Glomerular endothelial cell (primary cell): Measurements from ENCODE around the gene CRYGD. TPM values are rescaled to one million over a fixed set of nuclear protein-coding genes. Genes with fewer than 3 reads are reported as not detected.
"Not testable (repeated sequence)": the region's sequence is repeated elsewhere in the genome, so short reads cannot be mapped to it uniquely, and the experiment has no call there.

Experiments used
- DNase-seq: peaks from one replicate; pipeline ENCODE4 v3.0.0-alpha.2; 2011; ENCODE audit warnings: low read depth, low spot score; ENCODE audit errors: extremely low read depth
- total RNA-seq: library from RNA; depleted of rRNA; stranded (reverse); fragments of >200 nt; gene quantifications from 2 replicates; pipeline ENCODE4 v1.2.3, GENCODE V29; 2015

Gene CRYGD
- total RNA-seq: not detected in 2 replicates

GRCh38 chr2:208124013-208124715 lies at the start of gene CRYGD:
TSS of gene CRYGD (minus strand) at chr2:208124524. CDS start at chr2:208124473, 51 bp downstream.
- DNase-seq: not testable (repeated sequence)

DNA sequence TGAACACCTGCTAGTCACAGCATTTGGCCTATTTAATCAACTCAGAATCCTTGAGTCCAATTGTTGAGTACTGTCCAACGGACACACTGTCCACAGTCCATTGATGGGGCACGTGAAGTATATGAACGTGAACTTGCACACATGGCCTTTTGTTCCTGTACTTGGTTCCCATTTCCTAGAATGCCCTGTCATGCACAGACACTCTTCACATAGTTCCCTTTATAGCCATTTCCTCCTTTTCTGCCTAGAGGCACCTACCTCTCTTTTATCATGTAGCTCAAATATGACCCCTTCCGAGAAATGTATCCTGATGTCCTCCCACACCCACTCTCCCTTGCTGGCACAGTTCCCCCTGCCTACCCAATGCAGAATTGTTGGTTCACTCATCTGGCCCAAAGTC lies 47.8 kb upstream of the CRYGD start:
- no peak for DNase-seq

- no peak for DNase-seq
Measured at GRCh38 chr2:208164951-208165755, 40.8 kb upstream of the CRYGD start.

DNA sequence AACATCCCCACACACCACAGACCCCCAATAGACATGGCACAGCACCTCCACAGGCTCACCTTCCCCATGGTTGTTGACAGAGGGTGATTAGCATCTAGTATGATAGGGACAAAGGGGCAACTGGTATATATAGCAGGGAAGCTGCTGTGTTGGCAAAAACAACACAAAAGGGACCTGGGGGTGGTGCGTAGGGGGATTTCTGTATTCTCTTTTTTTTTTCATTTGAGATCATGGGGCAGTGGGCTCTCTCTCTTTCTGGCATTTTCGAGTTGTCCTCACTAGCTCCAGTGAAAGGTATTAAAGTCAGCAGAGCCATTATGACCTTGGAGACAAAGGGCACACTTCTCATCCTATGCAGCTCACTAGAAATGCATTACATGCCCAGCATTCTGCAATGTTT lies 39.2 kb upstream of the CRYGD start, which contains the start of gene CRYGA:
Gene CRYGA, minus strand, starts transcription at position 101 of the 400 bp plus-strand sequence. Its CDS starts 33 bp downstream, at position 68.
- no peak for DNase-seq

- no peak for DNase-seq
Measured at GRCh38 chr2:208156439-208156838, 32.1 kb upstream of the CRYGD start.

GRCh38 chr2:208153156-208153555 lies 28.8 kb upstream of the CRYGD start:
- DNase-seq: no peak

- DNase-seq: no peak
Measured at GRCh38 chr2:208150956-208151355, 26.6 kb upstream of the CRYGD start.

- DNase-seq: no peak
Measured at GRCh38 chr2:208150094-208150493, 25.8 kb upstream of the CRYGD start.

DNA sequence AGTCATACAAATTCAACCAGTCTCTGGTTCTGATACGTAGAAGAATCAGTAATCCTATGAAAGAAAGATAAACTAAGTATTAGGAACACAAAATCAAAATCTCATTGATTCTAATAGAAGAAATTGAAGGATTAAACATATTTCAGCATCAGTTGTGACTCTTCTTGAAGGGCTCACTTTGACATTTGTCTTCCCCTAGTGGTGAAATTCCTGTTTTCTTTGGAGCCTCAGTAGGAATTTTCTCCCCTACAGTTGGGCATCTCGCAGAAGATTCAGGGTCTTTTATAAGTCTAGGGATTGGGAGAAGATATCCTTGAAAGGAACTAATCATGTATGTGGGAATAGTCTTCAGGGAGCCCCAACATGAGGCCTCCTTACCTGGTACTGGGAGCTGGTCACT lies 24.5 kb upstream of the CRYGD start:
- no peak for DNase-seq

DNA sequence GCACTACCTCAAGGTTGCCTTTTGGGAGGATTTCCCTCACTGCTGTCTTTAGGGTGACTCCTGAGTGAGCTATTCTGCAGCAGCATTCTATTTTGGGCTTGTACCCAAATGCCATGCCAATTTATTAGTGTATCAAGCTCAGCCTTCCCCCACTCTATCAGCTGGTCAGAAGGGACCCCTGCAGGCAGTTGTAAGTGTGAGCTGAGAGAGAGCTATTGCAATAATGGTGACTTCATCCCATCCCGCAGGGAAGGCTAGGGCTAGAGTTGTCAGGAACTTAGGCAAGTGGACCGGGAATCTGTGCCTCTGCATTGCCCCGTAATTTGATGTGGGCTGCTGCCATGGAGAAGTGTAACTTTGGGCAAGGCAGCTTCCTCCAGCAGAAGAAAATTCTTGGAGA lies 23.4 kb upstream of the CRYGD start:
- no peak for DNase-seq

DNA sequence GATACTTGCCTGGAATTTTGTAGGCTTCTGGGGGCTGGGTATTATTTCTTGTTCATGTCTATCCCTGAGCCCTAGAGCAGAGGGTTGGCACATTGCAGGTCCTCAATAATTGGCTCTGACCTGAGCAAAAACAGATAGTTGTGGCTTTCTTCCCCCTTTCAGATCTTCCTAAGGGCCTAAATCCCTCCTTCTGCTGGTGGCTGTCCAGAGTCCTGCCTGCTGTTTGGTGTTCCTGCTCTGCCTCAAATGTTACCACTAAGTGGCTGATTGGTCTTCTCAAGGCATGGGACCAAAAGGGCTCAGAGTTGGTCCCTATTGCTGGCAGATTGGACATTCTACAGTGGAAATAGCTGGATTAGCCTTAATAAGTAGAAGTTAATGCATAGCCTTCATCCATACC lies 22.7 kb upstream of the CRYGD start:
- no peak for DNase-seq

- no peak for DNase-seq
Measured at GRCh38 chr2:208146006-208146405, 21.7 kb upstream of the CRYGD start, which contains the start of gene CRYGB. TSS of gene CRYGB (minus strand) at chr2:208146158. CDS start at chr2:208146120, 38 bp downstream.

- no peak for DNase-seq
Measured at GRCh38 chr2:208142925-208143799, 18.8 kb upstream of the CRYGD start.

DNA sequence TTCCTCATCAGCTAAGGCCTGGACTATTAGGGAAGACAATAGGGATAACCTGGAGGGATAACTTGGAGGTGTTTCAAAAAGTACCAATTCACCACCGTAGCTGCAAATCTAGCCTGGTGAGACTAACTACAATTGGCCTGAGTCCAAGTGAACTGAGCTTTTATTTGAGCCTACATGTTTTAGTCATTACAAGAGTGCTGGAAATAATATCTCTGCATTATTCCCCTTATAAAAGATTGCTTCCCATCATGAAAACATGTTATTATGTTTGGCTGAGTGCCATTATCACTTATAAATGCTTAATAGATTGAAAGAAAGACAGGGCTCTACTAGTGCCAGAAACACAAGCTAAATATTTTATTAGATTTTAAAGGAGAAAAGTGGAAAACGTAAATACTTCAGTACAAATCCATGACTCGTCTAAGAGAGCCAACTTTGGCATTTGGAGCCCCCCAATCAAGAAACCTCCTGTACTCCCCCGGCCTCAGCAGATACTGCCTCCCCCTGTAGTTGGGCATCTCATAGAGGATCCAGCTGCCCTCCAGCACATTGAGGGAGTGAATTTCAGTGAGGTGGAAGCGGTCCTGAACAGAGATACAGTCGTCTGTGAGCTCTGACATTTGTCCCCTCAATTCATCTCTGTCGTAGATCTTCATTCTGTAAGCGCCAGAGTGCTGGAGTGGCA lies 18.1 kb upstream of the CRYGD start:
- no peak for DNase-seq

GRCh38 chr2:208139447-208139846 lies 15.1 kb upstream of the CRYGD start:
- DNase-seq: no peak

GRCh38 chr2:208138334-208138733 lies 14.0 kb upstream of the CRYGD start:
- DNase-seq: not testable (repeated sequence)

- DNase-seq: no peak
Measured at GRCh38 chr2:208136716-208137094, 12.4 kb upstream of the CRYGD start.

DNA sequence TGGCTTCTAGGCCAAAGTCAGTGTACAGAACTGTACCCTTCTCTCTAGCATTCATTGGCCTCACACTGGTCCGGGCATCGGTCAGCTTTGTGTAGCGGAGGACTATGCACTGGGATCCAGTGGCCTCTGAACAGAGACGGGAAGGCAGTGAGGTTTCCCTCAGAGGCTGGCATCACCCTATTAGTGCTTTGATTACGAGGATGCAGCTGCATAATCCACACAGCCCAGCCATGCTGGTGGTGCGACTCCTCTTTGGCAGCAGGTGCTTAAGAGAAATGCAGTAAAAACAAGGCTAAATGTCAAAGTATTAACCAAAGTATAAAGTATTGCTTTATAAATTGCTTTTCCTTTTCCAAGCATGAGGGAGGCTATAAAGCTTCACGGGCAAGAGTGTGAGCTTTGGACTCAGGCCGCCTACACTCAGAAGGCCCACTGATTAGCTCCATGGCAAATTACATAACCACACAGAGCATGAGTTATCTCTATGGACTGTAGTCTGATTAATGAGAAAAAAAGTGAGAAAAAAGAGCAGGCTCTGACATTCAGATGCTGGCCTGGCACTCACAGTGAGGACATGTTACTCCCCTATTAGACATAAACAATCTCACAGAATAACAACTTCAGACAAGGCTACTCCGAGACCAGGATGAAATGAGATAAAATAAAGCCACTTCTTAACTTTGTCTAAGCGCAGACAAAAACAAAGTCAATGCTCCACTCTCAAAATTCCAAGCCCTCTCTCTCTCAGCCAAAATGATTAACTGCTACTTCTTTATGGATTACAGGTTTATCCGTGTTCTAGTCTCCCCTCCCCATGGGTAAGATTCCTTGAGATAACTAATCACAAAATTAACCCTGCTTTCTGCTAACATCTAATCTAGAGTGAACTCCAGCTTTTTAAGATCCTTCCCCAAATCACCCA lies 11.7 kb upstream of the CRYGD start:
- no peak for DNase-seq

DNA sequence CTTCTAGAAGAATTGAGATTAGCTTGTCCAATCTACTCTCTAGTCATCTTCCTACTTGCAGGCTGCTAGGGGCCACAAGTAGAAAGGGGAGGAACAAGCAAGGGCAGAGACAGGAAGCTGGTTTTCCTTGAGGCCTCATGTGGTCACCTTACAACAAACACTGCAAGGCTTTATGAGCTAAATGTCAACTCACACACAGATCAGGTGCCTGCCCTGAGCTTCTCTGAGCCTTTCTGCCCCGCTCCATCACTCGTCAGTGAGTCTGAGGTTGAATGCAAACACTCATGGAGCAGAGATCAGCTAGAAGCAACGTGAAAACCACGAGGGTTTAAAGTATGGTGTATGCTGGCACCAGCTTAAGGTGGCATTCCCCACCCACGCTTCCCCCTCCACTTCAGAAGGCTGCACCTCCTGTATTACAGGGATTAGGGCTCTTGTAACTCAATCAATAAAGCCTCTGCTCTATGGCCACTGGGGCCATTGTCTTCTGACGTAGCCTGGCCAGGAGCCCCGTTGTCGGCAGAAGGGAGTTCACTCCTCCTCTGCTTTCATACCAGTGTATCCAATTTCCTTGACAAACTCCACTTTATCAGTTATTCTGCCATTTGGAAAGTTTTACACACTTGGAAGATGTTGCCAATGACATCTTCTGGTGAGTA lies 10.7 kb upstream of the CRYGD start:
- DNase-seq: no peak
